Liver (tissue), 9 donors: ENCODE data around the gene MEOX2. TPM values are rescaled to one million over a fixed set of nuclear protein-coding genes. Genes with fewer than 3 reads are reported as not detected.

Experiments used
- DNase-seq: peaks from one replicate; pipeline ENCODE4 v3.0.0-alpha.2; 2017; ENCODE audit warnings: low spot score
- H3K27ac ChIP-seq, 2 donors: one replicate each; pipeline ENCODE4 v1.7.0; 2013; ENCODE audit warnings: inconsistent platforms in 2 of 2, low read length in 2 of 2, control low read depth in 1 of 2, low read depth in 1 of 2, mild to moderate bottlenecking in 1 of 2
- H3K27me3 ChIP-seq, 4 donors: one replicate each; pipeline versions ENCODE4 v1.6.1 to v1.7.0; 2013; ENCODE audit warnings: low read length in 3 of 4, inconsistent platforms in 1 of 4, mild to moderate bottlenecking in 1 of 4, moderate library complexity in 1 of 4; ENCODE audit not compliant: control insufficient read depth in 4 of 4, insufficient read depth in 4 of 4
- H3K36me3 ChIP-seq, 4 donors: one replicate each; pipeline versions ENCODE4 v1.6.1 to v1.7.0; 2013; ENCODE audit warnings: low read length in 3 of 4, mild to moderate bottlenecking in 3 of 4, low read depth in 1 of 4, moderate library complexity in 1 of 4; ENCODE audit not compliant: control insufficient read depth in 4 of 4, insufficient read depth in 3 of 4
- H3K4me1 ChIP-seq, 4 donors: one replicate each; pipeline versions ENCODE4 v1.6.1 to v1.7.0; 2013; ENCODE audit warnings: low read length in 3 of 4, mild to moderate bottlenecking in 3 of 4, moderate library complexity in 1 of 4; ENCODE audit not compliant: control insufficient read depth in 4 of 4, insufficient read depth in 4 of 4
- H3K4me3 ChIP-seq, 3 donors: one replicate each; pipeline versions ENCODE4 v1.6.1 to v1.7.0; 2013; ENCODE audit warnings: low read length in 3 of 3, control low read depth in 1 of 3, low read depth in 1 of 3, mild to moderate bottlenecking in 1 of 3
- H3K9ac ChIP-seq, 2 donors: one replicate each; pipeline ENCODE4 v1.7.0; 2013; ENCODE audit warnings: low read length in 2 of 2, mild to moderate bottlenecking in 2 of 2, moderate library complexity in 2 of 2, control low read depth in 1 of 2, low read depth in 1 of 2
- H3K9me3 ChIP-seq, 4 donors: one replicate each; pipeline versions ENCODE4 v1.6.1 to v1.7.0; 2013; ENCODE audit warnings: low read length in 3 of 4; ENCODE audit not compliant: control insufficient read depth in 4 of 4
- ATF3 ChIP-seq: IDR thresholded peaks from 2 replicates; pipeline ENCODE4 v1.6.1; 2016; ENCODE audit warnings: antibody characterized with exemption
- EGR1 ChIP-seq, 2 donors: IDR thresholded peaks; 2 replicates each; pipeline ENCODE4 v1.6.1; 2016 to 2018; ENCODE audit warnings: antibody characterized with exemption in 2 of 2, low read depth in 2 of 2
- FOXA1 ChIP-seq: IDR thresholded peaks from 2 replicates; pipeline ENCODE4 v1.6.1; 2016; ENCODE audit warnings: antibody characterized with exemption
- FOXA2 ChIP-seq: IDR thresholded peaks from 2 replicates; pipeline ENCODE4 v1.6.1; 2016; ENCODE audit warnings: antibody characterized with exemption
- GABPA ChIP-seq, 2 donors: IDR thresholded peaks in 1 of 2; conservative IDR thresholded peaks in 1 of 2; 2 replicates each; pipeline ENCODE4 v1.6.1; 2016; ENCODE audit warnings: antibody characterized with exemption in 2 of 2, mild to moderate bottlenecking in 1 of 2, moderate library complexity in 1 of 2
- HNF4A ChIP-seq, 2 donors: conservative IDR thresholded peaks; 2 replicates each; pipeline ENCODE4 v1.6.1; 2016; ENCODE audit warnings: antibody characterized with exemption in 2 of 2, mild to moderate bottlenecking in 2 of 2
- HNF4G ChIP-seq: IDR thresholded peaks from 2 replicates; pipeline ENCODE4 v1.6.1; 2016; ENCODE audit warnings: antibody characterized with exemption
- JUND ChIP-seq, 2 donors: IDR thresholded peaks; 2 replicates each; pipeline ENCODE4 v1.6.1; 2016; ENCODE audit warnings: antibody characterized with exemption in 2 of 2
- MAX ChIP-seq: IDR thresholded peaks from 2 replicates; pipeline ENCODE4 v1.6.1; 2016; ENCODE audit warnings: antibody characterized with exemption
- RAD21 ChIP-seq, 2 donors: IDR thresholded peaks; 2 replicates each; pipeline ENCODE4 v1.6.1; 2016; ENCODE audit warnings: antibody characterized with exemption in 2 of 2, mild to moderate bottlenecking in 2 of 2
- SP1 ChIP-seq: IDR thresholded peaks from 2 replicates; pipeline ENCODE4 v1.6.1; 2018; ENCODE audit warnings: antibody characterized with exemption, mild to moderate bottlenecking
- YY1 ChIP-seq: IDR thresholded peaks from 2 replicates; pipeline ENCODE4 v1.6.1; 2016; ENCODE audit warnings: antibody characterized with exemption, mild to moderate bottlenecking
- WGBS: extraction: QIAGEN DNeasy Blood & Tissue Kit; methylation state at CpG from one replicate; pipeline ENCODE4 v1.1.7; 2013; 5-methylcytosine and 5-hydroxymethylcytosine counted together
- polyA plus RNA-seq, 2 donors: library from polyadenylated mRNA; stranded (reverse) in 1 of 2; unstranded in 1 of 2; fragments of 200-250 nt in 1 of 2; fragments of >200 nt in 1 of 2; fragmentation: Nextera tagmentation in 1 of 2; extraction: Ambion mirVana in 1 of 2; gene quantifications; one replicate each; pipeline versions ENCODE4 v1.2.1 to v1.2.3, GENCODE V29; 2013 to 2015
- total RNA-seq, 2 donors: library from RNA; depleted of rRNA; stranded (reverse); fragments of >200 nt; gene quantifications; one replicate each; pipeline ENCODE4 v1.2.3, GENCODE V29; 2014
- TF ChIP-seq, protein P1 (sequence below): IDR thresholded peaks from 2 replicates; pipeline ENCODE4 v1.6.1; 2016; ENCODE audit warnings: antibody characterized with exemption
- TF ChIP-seq, protein P2 (sequence below): fragments of 150-350 bp; IDR thresholded peaks from 2 replicates; pipeline ENCODE4 v1.5.1; 2017; ENCODE audit warnings: improper control_type of control experiment, low read depth, low read length; ENCODE audit not compliant: missing input control
- TF ChIP-seq, protein P3 (sequence below): IDR thresholded peaks from 2 replicates; pipeline ENCODE4 v1.6.1; 2016; ENCODE audit warnings: antibody characterized with exemption, mild to moderate bottlenecking
- donor health status: healthy.
- donor health status: healthy.
- donor health status: healthy.
- donor health status: healthy.
- donor health status: healthy.

Gene MEOX2
- total and polyA plus RNA-seq, 4 donors = 0.32 to 0.70 (median 0.47) TPM

DNA sequence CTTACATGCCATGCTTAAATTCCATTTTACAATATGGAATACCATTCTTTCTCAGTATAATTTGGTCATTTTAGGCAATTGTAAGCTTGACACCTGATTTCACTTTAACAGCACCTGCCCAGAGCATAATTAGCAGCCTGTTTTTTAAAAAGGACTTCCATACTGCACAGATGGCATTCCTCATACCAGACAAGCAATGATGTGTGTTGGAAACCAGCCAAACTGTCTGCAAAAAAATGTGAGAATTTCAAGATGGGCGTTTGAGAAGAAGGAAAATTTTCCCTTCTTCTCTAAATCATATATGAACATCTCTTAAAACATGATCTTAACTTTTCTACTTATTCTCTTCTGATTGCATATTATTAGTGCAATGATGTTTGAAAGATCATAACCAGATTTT is 84.2 kb downstream of the MEOX2 start:
- 76% methylated on average over 1 of the region's 1 CpG for WGBS
- Histone ChIP-seq H3K9ac (no peak overlapping the region), H3K9me3 (no peaks in the 10 kb centered on the region), H3K27ac (no peak overlapping the region), H3K27me3 (no peaks in the 10 kb centered on the region), H3K36me3 (no peaks in the 10 kb centered on the region), H3K4me1 (no peaks in the 10 kb centered on the region), H3K4me3 (no peak overlapping the region)
- TF ChIP-seq, protein P1, sequence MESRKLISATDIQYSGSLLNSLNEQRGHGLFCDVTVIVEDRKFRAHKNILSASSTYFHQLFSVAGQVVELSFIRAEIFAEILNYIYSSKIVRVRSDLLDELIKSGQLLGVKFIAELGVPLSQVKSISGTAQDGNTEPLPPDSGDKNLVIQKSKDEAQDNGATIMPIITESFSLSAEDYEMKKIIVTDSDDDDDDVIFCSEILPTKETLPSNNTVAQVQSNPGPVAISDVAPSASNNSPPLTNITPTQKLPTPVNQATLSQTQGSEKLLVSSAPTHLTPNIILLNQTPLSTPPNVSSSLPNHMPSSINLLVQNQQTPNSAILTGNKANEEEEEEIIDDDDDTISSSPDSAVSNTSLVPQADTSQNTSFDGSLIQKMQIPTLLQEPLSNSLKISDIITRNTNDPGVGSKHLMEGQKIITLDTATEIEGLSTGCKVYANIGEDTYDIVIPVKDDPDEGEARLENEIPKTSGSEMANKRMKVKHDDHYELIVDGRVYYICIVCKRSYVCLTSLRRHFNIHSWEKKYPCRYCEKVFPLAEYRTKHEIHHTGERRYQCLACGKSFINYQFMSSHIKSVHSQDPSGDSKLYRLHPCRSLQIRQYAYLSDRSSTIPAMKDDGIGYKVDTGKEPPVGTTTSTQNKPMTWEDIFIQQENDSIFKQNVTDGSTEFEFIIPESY = no peak
- TF ChIP-seq GABPA (IDR thresholded peaks at IDR 0.05 in 1 of 2, conservative IDR thresholded peaks at IDR 0.05 in 1 of 2) = no peak
- no peak for TF ChIP-seq SP1
- TF ChIP-seq EGR1 (IDR thresholded peaks at IDR 0.05; ENCODE audit: low read depth in 2 of 2) = no peak
- TF ChIP-seq, protein P2, sequence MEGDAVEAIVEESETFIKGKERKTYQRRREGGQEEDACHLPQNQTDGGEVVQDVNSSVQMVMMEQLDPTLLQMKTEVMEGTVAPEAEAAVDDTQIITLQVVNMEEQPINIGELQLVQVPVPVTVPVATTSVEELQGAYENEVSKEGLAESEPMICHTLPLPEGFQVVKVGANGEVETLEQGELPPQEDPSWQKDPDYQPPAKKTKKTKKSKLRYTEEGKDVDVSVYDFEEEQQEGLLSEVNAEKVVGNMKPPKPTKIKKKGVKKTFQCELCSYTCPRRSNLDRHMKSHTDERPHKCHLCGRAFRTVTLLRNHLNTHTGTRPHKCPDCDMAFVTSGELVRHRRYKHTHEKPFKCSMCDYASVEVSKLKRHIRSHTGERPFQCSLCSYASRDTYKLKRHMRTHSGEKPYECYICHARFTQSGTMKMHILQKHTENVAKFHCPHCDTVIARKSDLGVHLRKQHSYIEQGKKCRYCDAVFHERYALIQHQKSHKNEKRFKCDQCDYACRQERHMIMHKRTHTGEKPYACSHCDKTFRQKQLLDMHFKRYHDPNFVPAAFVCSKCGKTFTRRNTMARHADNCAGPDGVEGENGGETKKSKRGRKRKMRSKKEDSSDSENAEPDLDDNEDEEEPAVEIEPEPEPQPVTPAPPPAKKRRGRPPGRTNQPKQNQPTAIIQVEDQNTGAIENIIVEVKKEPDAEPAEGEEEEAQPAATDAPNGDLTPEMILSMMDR = no peak
- TF ChIP-seq FOXA2 = no peak
- no peak for TF ChIP-seq MAX
- TF ChIP-seq FOXA1 = no peak
- TF ChIP-seq JUND (IDR thresholded peaks at IDR 0.05) = no peak
- no peak for TF ChIP-seq HNF4A (conservative IDR thresholded peaks at IDR 0.05)
- DNase-seq = no peak

GRCh38 chr7:15601175-15601574 is 85.3 kb downstream of the MEOX2 start:
- H3K36me3 ChIP-seq = no peaks in the 10 kb centered on the region
- WGBS = 87% methylated on average over 1 of the region's 1 CpG
- H3K4me1 ChIP-seq = no peaks in the 10 kb centered on the region
- no peak overlapping the region for H3K9ac ChIP-seq
- H3K9me3 ChIP-seq = no peaks in the 10 kb centered on the region
- no peak overlapping the region for H3K27ac ChIP-seq
- TF ChIP-seq YY1 (no peak), EGR1 (IDR thresholded peaks at IDR 0.05; ENCODE audit: low read depth in 2 of 2) (no peak), FOXA1 (no peak), SP1 (no peak), RAD21 (IDR thresholded peaks at IDR 0.05) (no peak), HNF4A (conservative IDR thresholded peaks at IDR 0.05) (no peak), HNF4G (no peak), FOXA2 (no peak), ATF3 (no peak), MAX (no peak)
- TF ChIP-seq, protein P3, sequence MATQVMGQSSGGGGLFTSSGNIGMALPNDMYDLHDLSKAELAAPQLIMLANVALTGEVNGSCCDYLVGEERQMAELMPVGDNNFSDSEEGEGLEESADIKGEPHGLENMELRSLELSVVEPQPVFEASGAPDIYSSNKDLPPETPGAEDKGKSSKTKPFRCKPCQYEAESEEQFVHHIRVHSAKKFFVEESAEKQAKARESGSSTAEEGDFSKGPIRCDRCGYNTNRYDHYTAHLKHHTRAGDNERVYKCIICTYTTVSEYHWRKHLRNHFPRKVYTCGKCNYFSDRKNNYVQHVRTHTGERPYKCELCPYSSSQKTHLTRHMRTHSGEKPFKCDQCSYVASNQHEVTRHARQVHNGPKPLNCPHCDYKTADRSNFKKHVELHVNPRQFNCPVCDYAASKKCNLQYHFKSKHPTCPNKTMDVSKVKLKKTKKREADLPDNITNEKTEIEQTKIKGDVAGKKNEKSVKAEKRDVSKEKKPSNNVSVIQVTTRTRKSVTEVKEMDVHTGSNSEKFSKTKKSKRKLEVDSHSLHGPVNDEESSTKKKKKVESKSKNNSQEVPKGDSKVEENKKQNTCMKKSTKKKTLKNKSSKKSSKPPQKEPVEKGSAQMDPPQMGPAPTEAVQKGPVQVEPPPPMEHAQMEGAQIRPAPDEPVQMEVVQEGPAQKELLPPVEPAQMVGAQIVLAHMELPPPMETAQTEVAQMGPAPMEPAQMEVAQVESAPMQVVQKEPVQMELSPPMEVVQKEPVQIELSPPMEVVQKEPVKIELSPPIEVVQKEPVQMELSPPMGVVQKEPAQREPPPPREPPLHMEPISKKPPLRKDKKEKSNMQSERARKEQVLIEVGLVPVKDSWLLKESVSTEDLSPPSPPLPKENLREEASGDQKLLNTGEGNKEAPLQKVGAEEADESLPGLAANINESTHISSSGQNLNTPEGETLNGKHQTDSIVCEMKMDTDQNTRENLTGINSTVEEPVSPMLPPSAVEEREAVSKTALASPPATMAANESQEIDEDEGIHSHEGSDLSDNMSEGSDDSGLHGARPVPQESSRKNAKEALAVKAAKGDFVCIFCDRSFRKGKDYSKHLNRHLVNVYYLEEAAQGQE = no peak
- TF ChIP-seq, protein P1 = no peak
- TF ChIP-seq, protein P2 = no peak
- no peak for DNase-seq
- no peak overlapping the region for H3K4me3 ChIP-seq
- no peaks in the 10 kb centered on the region for H3K27me3 ChIP-seq
